Head of caudate nucleus (tissue), 42 donors: ENCODE data around the gene PTPRE.

ENCODE experiments used
- DNase-seq, 42 donors: peaks; one replicate each; pipeline versions ENCODE4 v3.0.0 to v3.0.0-alpha.2; 2020 to 2021; ENCODE audit warnings: mixed read lengths in 7 of 42
- intact Hi-C: fragments of 100-400 bp; cut with DNase I; formaldehyde crosslinking; loops from one replicate; pipeline ENCODE4 v1.15.0; 2022

PTPRE gene

GRCh38 chr10:127968659-127969058 is 61.8 kb downstream of the PTPRE start:
- intact Hi-C loops = no loop called here
- DNase-seq = no peak

- intact Hi-C loops = no loop called here
- DNase-seq = peak in 2 of 42 donors; percentile 21 to 35
Observed at GRCh38 chr10:127971101-127971946, 64.4 kb downstream of the PTPRE start.

GRCh38 chr10:127971963-127972615 is 65.2 kb downstream of the PTPRE start:
- intact Hi-C loops = no loop called here
- peak in 3 of 42 donors; percentile 7 to 39 (median 23) for DNase-seq

- intact Hi-C loops = no loop called here
- peak in 3 of 42 donors; percentile 6 to 35 (median 24) for DNase-seq
Observed at GRCh38 chr10:127972751-127973357, 66.0 kb downstream of the PTPRE start.

- peak in 14 of 42 donors; percentile 39 to 64 (median 54) for DNase-seq
- intact Hi-C loops = no loop called here
Observed at GRCh38 chr10:127973791-127974311, 66.9 kb downstream of the PTPRE start.

- peak in 3 of 42 donors; percentile 6 to 35 (median 13) for DNase-seq
- intact Hi-C loops = no loop called here
Observed at GRCh38 chr10:127974911-127975310, 68.0 kb downstream of the PTPRE start.

GRCh38 chr10:127976286-127976685 is 69.4 kb downstream of the PTPRE start:
- intact Hi-C loops = no loop called here
- peak in 1 of 42 donors; percentile 39 for DNase-seq

- intact Hi-C loops = no loop called here
- peak in 2 of 42 donors; percentile 4 to 26 for DNase-seq
Observed at GRCh38 chr10:127976701-127977356, 69.9 kb downstream of the PTPRE start.

- DNase-seq = peak in 37 of 42 donors; percentile 45 to 86 (median 72)
- intact Hi-C loops = no loop called here
Observed at GRCh38 chr10:127977357-127978009, 70.6 kb downstream of the PTPRE start.

- intact Hi-C loops = no loop called here
- peak in 3 of 42 donors; percentile 5 to 35 (median 25) for DNase-seq
Observed at GRCh38 chr10:127978481-127978880, 71.6 kb downstream of the PTPRE start.

- intact Hi-C loops = no loop called here
- DNase-seq = peak in 3 of 42 donors; percentile 6 to 38 (median 22)
Observed at GRCh38 chr10:127979045-127979444, 72.1 kb downstream of the PTPRE start.

- intact Hi-C loops = no loop called here
- DNase-seq = peak in 1 of 42 donors; percentile 3
Observed at GRCh38 chr10:127979566-127979965, 72.7 kb downstream of the PTPRE start.

- peak in 1 of 42 donors; percentile 2 for DNase-seq
- intact Hi-C loops = no loop called here
Observed at GRCh38 chr10:127980898-127981297, 74.0 kb downstream of the PTPRE start.

- intact Hi-C loops = no loop called here
- peak in 2 of 42 donors; percentile 1 to 14 for DNase-seq
Observed at GRCh38 chr10:127982601-127983000, 75.7 kb downstream of the PTPRE start.

GRCh38 chr10:127983344-127984100 is 76.6 kb downstream of the PTPRE start:
- intact Hi-C loops = no loop called here
- DNase-seq = peak in 27 of 42 donors; percentile 35 to 82 (median 64)

- DNase-seq = peak in 1 of 42 donors; percentile 18
- intact Hi-C loops = no loop called here
Observed at GRCh38 chr10:127984945-127985344, 78.0 kb downstream of the PTPRE start.

GRCh38 chr10:127986531-127987466 is 79.9 kb downstream of the PTPRE start:
- intact Hi-C loops = no loop called here
- peak in 2 of 42 donors; percentile 23 to 42 for DNase-seq
